ENCODE data around the gene RASGEF1B. TPM values are rescaled to one million over a fixed set of nuclear protein-coding genes. Genes with fewer than 3 reads are reported as not detected.
"Not testable (repeated sequence)": the region's sequence is repeated elsewhere in the genome, so short reads cannot be mapped to it uniquely, and the experiment has no call there.

RASGEF1B gene
- total RNA-seq, 4 donors from 2014 or later: 5.2 to 18.6 (median 6.2) TPM

DNA sequence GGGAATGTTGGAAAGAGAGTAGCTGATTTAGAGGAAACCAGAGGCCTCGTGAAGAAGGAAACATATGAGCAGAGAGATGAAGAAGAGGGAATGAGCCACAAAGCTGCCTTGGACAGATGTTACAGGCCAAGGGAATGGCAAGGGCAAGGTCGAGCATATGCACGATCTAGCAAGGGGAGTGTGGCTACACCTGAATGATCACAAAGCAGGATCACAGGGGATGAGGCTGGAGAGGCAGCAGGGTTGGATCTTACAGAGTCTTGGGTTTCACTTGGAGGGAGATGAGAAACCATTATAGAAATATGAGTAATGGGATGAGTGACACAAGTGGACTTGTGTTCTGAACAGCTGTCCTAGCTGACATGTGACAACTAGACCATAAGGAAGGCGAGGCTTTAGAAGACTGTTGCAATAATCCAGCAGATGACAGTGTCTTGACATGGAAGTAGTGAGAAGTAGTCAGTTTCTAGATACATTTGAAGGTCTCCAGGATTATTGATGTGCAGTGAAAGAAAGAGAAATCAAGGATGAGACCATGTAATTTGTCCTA lies 58.7 kb downstream of the RASGEF1B start:
- intact Hi-C loops (cut with DNase I): no loop called here
- no peak for DNase-seq (ENCODE audit: extremely low spot score)
- Histone ChIP-seq H3K4me3 (no peak overlapping the region), H3K27ac (replicated peaks in 1 of 4) (no peak overlapping the region), H3K4me1 (no peaks in the 10 kb centered on the region), H3K9me3 (no peaks in the 10 kb centered on the region), H3K27me3 (no peaks in the 10 kb centered on the region), H3K36me3 (no peaks in the 10 kb centered on the region)
- TF ChIP-seq POLR2A (IDR thresholded peaks at IDR 0.05; ENCODE audit: low read depth) (no peak), POLR2AphosphoS5 (IDR thresholded peaks at IDR 0.05) (no peak), EP300 (IDR thresholded peaks at IDR 0.05) (no peak)
- TF ChIP-seq, protein P1, sequence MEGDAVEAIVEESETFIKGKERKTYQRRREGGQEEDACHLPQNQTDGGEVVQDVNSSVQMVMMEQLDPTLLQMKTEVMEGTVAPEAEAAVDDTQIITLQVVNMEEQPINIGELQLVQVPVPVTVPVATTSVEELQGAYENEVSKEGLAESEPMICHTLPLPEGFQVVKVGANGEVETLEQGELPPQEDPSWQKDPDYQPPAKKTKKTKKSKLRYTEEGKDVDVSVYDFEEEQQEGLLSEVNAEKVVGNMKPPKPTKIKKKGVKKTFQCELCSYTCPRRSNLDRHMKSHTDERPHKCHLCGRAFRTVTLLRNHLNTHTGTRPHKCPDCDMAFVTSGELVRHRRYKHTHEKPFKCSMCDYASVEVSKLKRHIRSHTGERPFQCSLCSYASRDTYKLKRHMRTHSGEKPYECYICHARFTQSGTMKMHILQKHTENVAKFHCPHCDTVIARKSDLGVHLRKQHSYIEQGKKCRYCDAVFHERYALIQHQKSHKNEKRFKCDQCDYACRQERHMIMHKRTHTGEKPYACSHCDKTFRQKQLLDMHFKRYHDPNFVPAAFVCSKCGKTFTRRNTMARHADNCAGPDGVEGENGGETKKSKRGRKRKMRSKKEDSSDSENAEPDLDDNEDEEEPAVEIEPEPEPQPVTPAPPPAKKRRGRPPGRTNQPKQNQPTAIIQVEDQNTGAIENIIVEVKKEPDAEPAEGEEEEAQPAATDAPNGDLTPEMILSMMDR (IDR thresholded peaks at IDR 0.05): no peak
- WGBS: 75% methylated on average over 4 of the region's 4 CpGs

DNA sequence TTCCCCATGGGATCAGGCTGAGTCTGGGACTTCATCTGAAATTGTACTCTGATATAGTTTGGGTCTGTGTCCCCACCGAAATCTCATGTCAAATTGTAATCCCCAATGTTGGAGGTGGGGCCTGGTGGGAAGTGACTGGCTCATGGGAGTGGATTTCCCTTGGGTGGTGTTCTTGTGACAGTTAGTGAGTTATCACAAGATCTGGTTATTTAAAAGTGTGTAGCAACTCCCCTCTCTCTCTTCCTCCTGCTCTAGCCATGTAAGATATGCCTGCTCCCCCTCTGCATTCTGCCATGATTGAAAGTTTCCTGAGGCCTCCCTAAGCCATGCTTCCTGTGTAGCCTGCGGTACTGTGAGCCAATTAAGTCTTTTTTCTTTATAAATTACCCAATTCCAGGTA lies 61.0 kb downstream of the RASGEF1B start:
- Histone ChIP-seq H3K27ac (replicated peaks in 1 of 4) (no peak overlapping the region), H3K9me3 (no peaks in the 10 kb centered on the region), H3K27me3 (no peaks in the 10 kb centered on the region), H3K4me3 (no peak overlapping the region), H3K4me1 (peaks cover 0 to 6% (median under 1%) of the 10 kb centered on the region in 4 donors), H3K36me3 (no peaks in the 10 kb centered on the region)
- DNase-seq (ENCODE audit: extremely low spot score): no peak
- WGBS: 72% methylated on average over 2 of the region's 2 CpGs
- TF ChIP-seq POLR2A (IDR thresholded peaks at IDR 0.05; ENCODE audit: low read depth) (no peak), EP300 (IDR thresholded peaks at IDR 0.05) (no peak), POLR2AphosphoS5 (IDR thresholded peaks at IDR 0.05) (no peak)
- TF ChIP-seq, protein P1 (IDR thresholded peaks at IDR 0.05): no peak
- intact Hi-C loops (cut with DNase I): no loop called here

DNA sequence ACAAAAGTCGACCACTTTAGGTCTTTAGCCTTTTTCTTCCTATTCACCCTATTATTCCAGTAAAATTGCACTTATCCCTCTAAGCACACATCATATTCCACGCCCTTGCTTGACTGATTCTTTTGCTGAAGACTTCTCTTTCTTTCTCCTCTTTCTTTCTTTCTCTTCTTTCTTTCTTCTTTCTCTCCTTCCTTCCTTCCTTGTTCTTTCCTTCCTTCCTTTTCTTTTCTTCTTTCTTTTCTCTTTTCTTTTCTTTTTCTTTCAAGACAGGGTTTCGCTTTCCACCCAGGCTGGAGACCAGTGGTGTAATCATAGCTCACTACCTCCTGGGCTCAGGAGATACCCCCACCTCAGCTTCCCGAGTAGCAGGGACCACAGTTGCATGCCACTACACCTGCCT lies 61.9 kb downstream of the RASGEF1B start:
- intact Hi-C loops (cut with DNase I): loop anchor here (5.0 kb wide), 3 partner anchors 57 to 952 kb away; no protein-coding TSS in a partner anchor
- Histone ChIP-seq H3K9me3 (no peaks in the 10 kb centered on the region), H3K36me3 (no peaks in the 10 kb centered on the region), H3K4me3 (no peak overlapping the region), H3K27ac (replicated peaks in 1 of 4) (no peak overlapping the region), H3K27me3 (no peaks in the 10 kb centered on the region), H3K4me1 (peaks cover 0 to 9% (median 4%) of the 10 kb centered on the region in 4 donors)
- WGBS: 90% methylated on average over 4 of the region's 4 CpGs
- no peak for DNase-seq (ENCODE audit: extremely low spot score)
- TF ChIP-seq POLR2AphosphoS5 (IDR thresholded peaks at IDR 0.05) (no peak), POLR2A (IDR thresholded peaks at IDR 0.05; ENCODE audit: low read depth) (no peak), EP300 (IDR thresholded peaks at IDR 0.05) (no peak)
- TF ChIP-seq, protein P1 (IDR thresholded peaks at IDR 0.05): no peak

DNA sequence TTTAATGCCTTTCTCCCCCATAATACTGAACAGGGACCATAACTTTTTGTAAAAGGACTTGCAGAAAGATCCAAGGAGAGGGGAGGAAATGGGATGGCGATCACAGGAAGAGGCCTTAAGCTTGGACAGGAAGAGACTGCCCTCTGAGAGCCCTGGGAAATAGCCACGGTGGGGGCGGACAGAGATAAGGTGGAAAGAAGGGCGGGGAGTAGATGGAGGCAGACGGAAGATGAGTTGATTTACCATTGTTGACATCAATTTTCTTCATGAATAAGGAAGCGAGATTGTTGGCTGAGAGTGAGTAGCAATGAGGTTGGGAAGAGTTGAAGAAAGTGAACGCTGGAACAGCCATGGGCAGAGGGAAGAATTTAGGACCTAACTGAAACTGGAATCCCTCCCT lies 63.4 kb downstream of the RASGEF1B start:
- Histone ChIP-seq H3K9me3 (no peaks in the 10 kb centered on the region), H3K36me3 (no peaks in the 10 kb centered on the region), H3K27ac (replicated peaks in 1 of 4) (no peak overlapping the region), H3K27me3 (no peaks in the 10 kb centered on the region), H3K4me1 (peaks cover 0 to 9% (median 4%) of the 10 kb centered on the region in 4 donors), H3K4me3 (no peak overlapping the region)
- DNase-seq (ENCODE audit: extremely low spot score): no peak
- 81% methylated on average over 7 of the region's 7 CpGs for WGBS
- intact Hi-C loops (cut with DNase I): loop anchor here (5.0 kb wide), 3 partner anchors 59 to 954 kb away; no protein-coding TSS in a partner anchor
- TF ChIP-seq POLR2AphosphoS5 (IDR thresholded peaks at IDR 0.05) (no peak), EP300 (IDR thresholded peaks at IDR 0.05) (no peak), POLR2A (IDR thresholded peaks at IDR 0.05; ENCODE audit: low read depth) (no peak)
- TF ChIP-seq, protein P1 (IDR thresholded peaks at IDR 0.05): no peak

DNA sequence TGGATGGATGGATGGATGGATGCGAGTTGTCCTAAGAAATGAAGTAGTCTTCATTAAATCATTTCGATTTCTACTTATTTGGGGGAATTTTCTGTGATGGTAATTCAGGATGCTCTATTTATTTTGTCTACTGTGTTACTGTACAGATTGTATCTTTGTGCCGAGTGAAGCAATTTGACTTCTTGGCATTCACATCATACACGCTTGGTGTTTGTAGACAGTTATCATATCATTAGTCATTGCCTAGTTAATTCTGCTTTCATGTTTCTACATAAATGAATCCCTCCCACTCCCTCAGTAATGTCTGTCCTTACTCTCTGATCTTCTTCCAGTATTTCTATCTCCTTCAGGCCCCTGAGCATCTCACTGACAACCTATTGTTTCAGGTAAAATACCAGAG lies 64.0 kb downstream of the RASGEF1B start:
- TF ChIP-seq, protein P1 (IDR thresholded peaks at IDR 0.05): no peak
- TF ChIP-seq POLR2A (IDR thresholded peaks at IDR 0.05; ENCODE audit: low read depth) (no peak), POLR2AphosphoS5 (IDR thresholded peaks at IDR 0.05) (no peak), EP300 (IDR thresholded peaks at IDR 0.05) (no peak)
- no peaks in the 10 kb centered on the region for H3K9me3 ChIP-seq
- no peaks in the 10 kb centered on the region for H3K27me3 ChIP-seq
- intact Hi-C loops (cut with DNase I): loop anchor here (5.0 kb wide), 3 partner anchors 60 to 955 kb away; no protein-coding TSS in a partner anchor
- DNase-seq (ENCODE audit: extremely low spot score): no peak
- peaks cover 0 to 9% (median 4%) of the 10 kb centered on the region in 4 donors for H3K4me1 ChIP-seq
- 78% methylated on average over 4 of the region's 4 CpGs for WGBS
- no peaks in the 10 kb centered on the region for H3K36me3 ChIP-seq
- H3K27ac ChIP-seq (replicated peaks in 1 of 4): no peak overlapping the region
- no peak overlapping the region for H3K4me3 ChIP-seq

DNA sequence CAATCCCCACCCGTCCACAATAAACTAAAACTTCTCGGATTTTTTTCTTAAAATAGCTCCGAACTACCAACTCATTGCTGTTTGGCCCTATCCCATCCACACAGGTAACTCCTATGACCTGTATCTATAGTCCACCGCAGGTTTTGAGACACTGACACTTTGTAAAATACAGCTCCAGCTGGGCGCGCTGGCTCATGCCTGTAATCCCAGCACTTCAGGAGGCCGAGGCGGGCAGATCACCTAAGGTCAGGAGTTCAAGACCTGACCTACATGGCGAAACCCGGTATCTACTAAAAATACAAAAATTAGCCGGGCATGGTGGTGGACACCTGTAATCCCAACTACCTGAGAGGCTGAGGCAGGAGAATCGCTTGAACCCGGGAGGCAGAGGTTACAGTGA lies 65.2 kb downstream of the RASGEF1B start:
- H3K36me3 ChIP-seq; H3K4me1 ChIP-seq; H3K27me3 ChIP-seq; H3K4me3 ChIP-seq; H3K27ac ChIP-seq (replicated peaks in 1 of 4); DNase-seq (ENCODE audit: extremely low spot score); H3K9me3 ChIP-seq: not testable (repeated sequence)
- intact Hi-C loops (cut with DNase I): loop anchor here (5.0 kb wide), 3 partner anchors 61 to 956 kb away; no protein-coding TSS in a partner anchor
- 82% methylated on average over 13 of the region's 13 CpGs for WGBS

Data from esophagus muscularis mucosa (tissue), 4 donors.